CD4-positive, alpha-beta T cell (primary cell): ENCODE data around the gene LCT. TPM values are rescaled to one million over a fixed set of nuclear protein-coding genes. Genes with fewer than 3 reads are reported as not detected.

Experiments used
- ATAC-seq: fragments of 200-7000 bp; cut with Tn5 transposase; one replicate; pipeline ENCODE4 v1.10.0; 2022; ENCODE audit warnings: mild to moderate bottlenecking; ENCODE audit not compliant: poor library complexity
- CTCF ChIA-PET: fragments of 350-600 bp; sonication (Branson Sonifier 250); formaldehyde crosslinking; loops from one replicate; lab custom pipeline; 2021; ENCODE audit warnings: antibody characterized with exemption, inconsistent platforms; lab: Charles Lee
- POLR2A ChIA-PET: fragments of 350-600 bp; sonication (Branson Sonifier 250); formaldehyde crosslinking; loops from one replicate; lab custom pipeline; 2021; ENCODE audit warnings: antibody characterized with exemption, inconsistent platforms; lab: Charles Lee
- DNase-seq, 14 experiments: peaks; one replicate each; pipeline ENCODE4 v3.0.0-alpha.2; 2013 to 2020; ENCODE audit warnings: mixed read lengths in 2 of 14
- H3K27ac ChIP-seq, 2 donors: one replicate each; pipeline versions ENCODE4 v1.5.1 to v1.7.0; 2013; ENCODE audit warnings: low read length in 2 of 2, low read depth in 1 of 2, mild to moderate bottlenecking in 1 of 2
- H3K27me3 ChIP-seq, 2 experiments: 1 replicate in 1 of 2; 2 replicates in 1 of 2; pipeline versions ENCODE4 v1.6.1 to v1.7.0; 2013; ENCODE audit warnings: low read length in 2 of 2, control low read depth in 1 of 2, mild to moderate bottlenecking in 1 of 2, moderate library complexity in 1 of 2; ENCODE audit not compliant: insufficient read depth in 2 of 2, control insufficient read depth in 1 of 2
- H3K36me3 ChIP-seq: one replicate; pipeline ENCODE4 v1.6.1; 2013; ENCODE audit warnings: low read length, control low read depth; ENCODE audit not compliant: insufficient read depth
- H3K4me1 ChIP-seq: one replicate; pipeline ENCODE4 v1.6.1; 2013; ENCODE audit warnings: low read length, control low read depth; ENCODE audit not compliant: insufficient read depth
- H3K4me3 ChIP-seq: one replicate; pipeline ENCODE4 v1.5.1; 2013; ENCODE audit warnings: mild to moderate bottlenecking, low read length, moderate library complexity
- H3K9me3 ChIP-seq, 2 experiments: 1 replicate in 1 of 2; 2 replicates in 1 of 2; pipeline versions ENCODE4 v1.6.1 to v1.7.0; 2013; ENCODE audit warnings: low read length in 2 of 2, mild to moderate bottlenecking in 2 of 2, control low read depth in 1 of 2, moderate library complexity in 1 of 2; ENCODE audit not compliant: control insufficient read depth in 1 of 2, insufficient read depth in 1 of 2
- H3K27ac Mint-ChIP-seq: one replicate; pipeline ENCODE4 v1.8.0; 2020; ENCODE audit warnings: mixed read lengths
- H3K27me3 Mint-ChIP-seq: one replicate; pipeline ENCODE4 v1.8.0; 2021; ENCODE audit warnings: mixed read lengths
- H3K36me3 Mint-ChIP-seq: one replicate; pipeline ENCODE4 v1.8.0; 2021; ENCODE audit warnings: low read depth, mixed read lengths
- H3K4me1 Mint-ChIP-seq: one replicate; pipeline ENCODE4 v1.8.0; 2021; ENCODE audit warnings: low read depth, mixed read lengths
- H3K4me3 Mint-ChIP-seq: one replicate; pipeline ENCODE4 v1.8.0; 2020; ENCODE audit warnings: mild to moderate bottlenecking, mixed read lengths
- H3K9me3 Mint-ChIP-seq: one replicate; pipeline ENCODE4 v1.8.0; 2020; ENCODE audit warnings: mixed read lengths
- CTCF ChIP-seq: fragments of 200-600 bp; IDR thresholded peaks from one replicate; pipeline ENCODE4 v1.8.0; 2022; ENCODE audit warnings: antibody characterized with exemption, mild to moderate bottlenecking
- intact Hi-C, 2 experiments: fragments of 100-400 bp; cut with DNase I in 1 of 2; cut with micrococcal nuclease in 1 of 2; formaldehyde crosslinking; loops; one replicate each; pipeline versions ENCODE4 v1.15.1 to v1.9.0; 2023 to 2025; cut with DNase I, micrococcal nuclease
- total RNA-seq, 174 experiments: library from RNA in 2 of 174; stranded (reverse) in 2 of 174; gene quantifications; one replicate each; pipeline ENCODE4 v1.2.3 and lab custom pipeline; 2021 to 2026

LCT gene
- total RNA-seq, 2 experiments from 2014 or later, result 0.06 TPM; not detected in 1

- Mint-ChIP-seq H3K27me3 (no peaks in the 10 kb centered on the region), H3K4me1 (peaks cover 16% of the 10 kb centered on the region), H3K9me3 (peaks cover 8% of the 10 kb centered on the region), H3K4me3 (no peak overlapping the region), H3K27ac (no peak overlapping the region), H3K36me3 (no peaks in the 10 kb centered on the region)
- H3K27me3 ChIP-seq, result no peaks in the 10 kb centered on the region
- peaks cover 20% of the 10 kb centered on the region for H3K4me1 ChIP-seq
- ChIA-PET CTCF (no interaction called here), POLR2A (interaction anchor here (0.6 kb wide), 1 partner anchor 775 kb away, joined by 3 read pairs; no protein-coding TSS in a partner anchor)
- no peak for TF ChIP-seq CTCF
- intact Hi-C loops, result no loop called here
- H3K27ac ChIP-seq, result no peak overlapping the region
- no peak overlapping the region for H3K4me3 ChIP-seq
- H3K9me3 ChIP-seq, result peaks cover 5 to 11% of the 10 kb centered on the region in 2 experiments
- H3K36me3 ChIP-seq, result no peaks in the 10 kb centered on the region
- no peak for ATAC-seq
- DNase-seq, result no peak
These were observed 15.8 kb downstream of the LCT start for GRCh38 chr2:135821190-135821589.

GRCh38 chr2:135820003-135820618 lies 16.9 kb downstream of the LCT start:
- peaks cover 20% of the 10 kb centered on the region for H3K4me1 ChIP-seq
- peak overlapping the region; percentile 56 for H3K4me3 Mint-ChIP-seq
- H3K9me3 Mint-ChIP-seq, result peaks cover 8% of the 10 kb centered on the region
- peak overlapping the region; percentile 45 for H3K27ac Mint-ChIP-seq
- ChIA-PET POLR2A (no interaction called here), CTCF (no interaction called here)
- H3K27me3 ChIP-seq, result no peaks in the 10 kb centered on the region
- no peaks in the 10 kb centered on the region for H3K36me3 Mint-ChIP-seq
- ATAC-seq (peak; percentile 92), DNase-seq (peak in 13 of 14 experiments; percentile 5 to 65 (median 34))
- peaks cover 5 to 11% of the 10 kb centered on the region in 2 experiments for H3K9me3 ChIP-seq
- intact Hi-C loops, result no loop called here
- TF ChIP-seq CTCF, result no peak
- H3K36me3 ChIP-seq, result no peaks in the 10 kb centered on the region
- H3K4me3 ChIP-seq, result peak overlapping the region; percentile 16
- no peak overlapping the region for H3K27ac ChIP-seq
- H3K27me3 Mint-ChIP-seq, result no peaks in the 10 kb centered on the region
- peaks cover 16% of the 10 kb centered on the region for H3K4me1 Mint-ChIP-seq

GRCh38 chr2:135818937-135819610 lies 17.9 kb downstream of the LCT start:
- no peak overlapping the region for H3K4me3 Mint-ChIP-seq
- no peaks in the 10 kb centered on the region for H3K27me3 Mint-ChIP-seq
- H3K36me3 ChIP-seq, result no peaks in the 10 kb centered on the region
- no peaks in the 10 kb centered on the region for H3K27me3 ChIP-seq
- intact Hi-C loops, result no loop called here
- H3K4me3 ChIP-seq, result no peak overlapping the region
- H3K27ac Mint-ChIP-seq, result no peak overlapping the region
- peak in 3 of 14 experiments; percentile 14 to 27 (median 19) for DNase-seq
- no peak for ATAC-seq
- H3K4me1 Mint-ChIP-seq, result peaks cover 16% of the 10 kb centered on the region
- no peaks in the 10 kb centered on the region for H3K36me3 Mint-ChIP-seq
- H3K9me3 Mint-ChIP-seq, result peaks cover 8% of the 10 kb centered on the region
- H3K4me1 ChIP-seq, result peaks cover 20% of the 10 kb centered on the region
- no peak overlapping the region for H3K27ac ChIP-seq
- peaks cover 5 to 11% of the 10 kb centered on the region in 2 experiments for H3K9me3 ChIP-seq
- CTCF ChIA-PET, result no interaction called here
- POLR2A ChIA-PET, result no interaction called here
- TF ChIP-seq CTCF, result peak; percentile 14
